Tibial nerve (tissue), 4 donors: ENCODE measurements around the gene DLGAP5. TPM values are rescaled to one million over a fixed set of nuclear protein-coding genes. Genes with fewer than 3 reads are reported as not detected.

Experiments used
- DNase-seq, 2 donors: peaks; one replicate each; pipeline ENCODE4 v3.0.0-alpha.2; 2019; ENCODE audit warnings: low spot score in 2 of 2
- H3K27ac ChIP-seq, 4 donors: fragments of 200-600 bp; sonication (generic) in 3 of 4; one replicate each; pipeline ENCODE4 v1.5.1; 2017 to 2019; ENCODE audit warnings: mild to moderate bottlenecking in 1 of 4
- H3K27me3 ChIP-seq, 2 donors: fragments of 200-600 bp; sonication (generic) in 1 of 2; one replicate each; pipeline versions ENCODE4 v1.5.1 to v1.6.0; 2017 to 2019
- H3K36me3 ChIP-seq, 3 donors: fragments of 200-600 bp; sonication (generic); one replicate each; pipeline ENCODE4 v1.5.1; 2018 to 2019
- H3K4me1 ChIP-seq, 4 donors: fragments of 200-600 bp; sonication (generic) in 3 of 4; one replicate each; pipeline ENCODE4 v1.5.1; 2017 to 2019
- H3K4me3 ChIP-seq, 4 donors: fragments of 200-600 bp; sonication (generic) in 3 of 4; one replicate each; pipeline ENCODE4 v1.5.1; 2017 to 2019; ENCODE audit warnings: mild to moderate bottlenecking in 1 of 4, moderate library complexity in 1 of 4
- H3K9me3 ChIP-seq, 4 donors: fragments of 200-600 bp; sonication (generic) in 3 of 4; one replicate each; pipeline ENCODE4 v1.5.1; 2017 to 2019
- EP300 ChIP-seq, 2 donors: sonication (generic); formaldehyde crosslinking; IDR thresholded peaks; one replicate each; pipeline ENCODE4 v1.6.1; 2017; ENCODE audit warnings: antibody characterized with exemption in 2 of 2, mild to moderate bottlenecking in 1 of 2
- POLR2A ChIP-seq, 2 donors: fragments of 450-650 bp; IDR thresholded peaks; one replicate each; pipeline ENCODE4 v1.6.1; 2017; ENCODE audit warnings: antibody characterized with exemption in 2 of 2, mild to moderate bottlenecking in 2 of 2, moderate library complexity in 2 of 2
- WGBS, 2 donors: methylation state at CpG; one replicate each; pipeline ENCODE4 v1.1.5; 2018; 5-methylcytosine and 5-hydroxymethylcytosine counted together
- total RNA-seq, 4 donors: library from RNA; depleted of rRNA; stranded (reverse); fragments of >200 nt; gene quantifications; one replicate each; pipeline ENCODE4 v1.1.0, GENCODE V29; 2016
- TF ChIP-seq, protein P1 (sequence below), 5 experiments: fragments of 200-600 bp in 3 of 5; fragments of 450-650 bp in 2 of 5; sonication (generic) in 3 of 5; IDR thresholded peaks; one replicate each; pipeline ENCODE4 v1.5.1; 2016 to 2019; ENCODE audit warnings: antibody characterized with exemption in 5 of 5, mild to moderate bottlenecking in 3 of 5, moderate library complexity in 2 of 5

The DLGAP5 gene
- total RNA-seq, 4 donors from 2014 or later, result 0.30 to 0.44 TPM; not detected in 2

DNA sequence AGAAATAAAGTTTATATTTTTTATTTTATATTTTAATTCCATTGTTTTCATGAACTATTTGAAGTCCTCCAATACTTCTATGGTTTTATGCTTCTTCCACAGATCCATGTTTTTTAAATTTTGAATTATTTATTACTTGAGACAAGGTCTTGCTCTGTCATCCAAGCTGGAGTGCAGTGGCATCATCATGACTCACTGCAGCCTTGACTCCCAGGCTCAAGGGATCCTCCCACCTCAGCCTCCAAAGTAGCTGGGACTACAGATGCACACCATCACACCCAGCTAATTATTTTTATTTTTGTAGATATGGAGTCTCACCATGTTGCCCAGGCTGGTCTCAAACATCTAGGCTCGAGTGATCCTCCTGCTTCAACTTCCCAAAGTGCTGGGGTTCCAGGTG, 28.8 kb upstream of the DLGAP5 start:
- H3K27me3 ChIP-seq, result no peaks in the 10 kb centered on the region
- no peaks in the 10 kb centered on the region for H3K4me1 ChIP-seq
- TF ChIP-seq, protein P1, sequence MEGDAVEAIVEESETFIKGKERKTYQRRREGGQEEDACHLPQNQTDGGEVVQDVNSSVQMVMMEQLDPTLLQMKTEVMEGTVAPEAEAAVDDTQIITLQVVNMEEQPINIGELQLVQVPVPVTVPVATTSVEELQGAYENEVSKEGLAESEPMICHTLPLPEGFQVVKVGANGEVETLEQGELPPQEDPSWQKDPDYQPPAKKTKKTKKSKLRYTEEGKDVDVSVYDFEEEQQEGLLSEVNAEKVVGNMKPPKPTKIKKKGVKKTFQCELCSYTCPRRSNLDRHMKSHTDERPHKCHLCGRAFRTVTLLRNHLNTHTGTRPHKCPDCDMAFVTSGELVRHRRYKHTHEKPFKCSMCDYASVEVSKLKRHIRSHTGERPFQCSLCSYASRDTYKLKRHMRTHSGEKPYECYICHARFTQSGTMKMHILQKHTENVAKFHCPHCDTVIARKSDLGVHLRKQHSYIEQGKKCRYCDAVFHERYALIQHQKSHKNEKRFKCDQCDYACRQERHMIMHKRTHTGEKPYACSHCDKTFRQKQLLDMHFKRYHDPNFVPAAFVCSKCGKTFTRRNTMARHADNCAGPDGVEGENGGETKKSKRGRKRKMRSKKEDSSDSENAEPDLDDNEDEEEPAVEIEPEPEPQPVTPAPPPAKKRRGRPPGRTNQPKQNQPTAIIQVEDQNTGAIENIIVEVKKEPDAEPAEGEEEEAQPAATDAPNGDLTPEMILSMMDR (IDR thresholded peaks at IDR 0.05), result no peak
- TF ChIP-seq POLR2A (IDR thresholded peaks at IDR 0.05) (no peak), EP300 (IDR thresholded peaks at IDR 0.05) (no peak)
- no peak for DNase-seq
- H3K36me3 ChIP-seq, result no peaks in the 10 kb centered on the region
- H3K27ac ChIP-seq, result no peak overlapping the region
- no peak overlapping the region for H3K4me3 ChIP-seq
- H3K9me3 ChIP-seq, result no peaks in the 10 kb centered on the region
- 94 to 97% methylated on average over 1 of the region's 1 CpG for WGBS, 2 donors

DNA sequence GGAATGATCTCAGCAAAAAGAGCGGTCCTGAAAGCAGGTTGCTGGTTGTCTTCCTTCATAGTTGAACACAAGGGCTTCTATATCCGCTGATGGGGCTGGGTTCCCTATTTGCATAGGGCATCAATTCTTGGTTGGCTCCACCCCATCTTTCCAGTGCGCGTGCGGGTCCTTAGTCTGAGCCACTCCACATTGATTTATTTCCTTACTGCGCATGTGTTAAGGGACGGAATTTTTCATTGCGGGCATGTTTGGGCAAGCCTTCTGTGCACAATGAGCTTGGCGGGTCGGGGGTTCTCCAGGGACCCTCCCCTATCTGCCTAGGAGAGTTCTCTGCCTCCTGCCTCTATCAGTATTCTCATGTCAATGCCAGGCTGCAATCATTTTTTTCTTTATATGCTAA, 21.2 kb upstream of the DLGAP5 start:
- Histone ChIP-seq H3K36me3 (no peaks in the 10 kb centered on the region), H3K9me3 (no peaks in the 10 kb centered on the region), H3K4me1 (no peaks in the 10 kb centered on the region), H3K4me3 (no peak overlapping the region), H3K27me3 (no peaks in the 10 kb centered on the region), H3K27ac (no peak overlapping the region)
- DNase-seq, result no peak
- WGBS, 2 donors, result 83 to 85% methylated on average over 10 of the region's 10 CpGs
- TF ChIP-seq EP300 (IDR thresholded peaks at IDR 0.05) (no peak), POLR2A (IDR thresholded peaks at IDR 0.05) (no peak)
- TF ChIP-seq, protein P1 (IDR thresholded peaks at IDR 0.05), result no peak

DNA sequence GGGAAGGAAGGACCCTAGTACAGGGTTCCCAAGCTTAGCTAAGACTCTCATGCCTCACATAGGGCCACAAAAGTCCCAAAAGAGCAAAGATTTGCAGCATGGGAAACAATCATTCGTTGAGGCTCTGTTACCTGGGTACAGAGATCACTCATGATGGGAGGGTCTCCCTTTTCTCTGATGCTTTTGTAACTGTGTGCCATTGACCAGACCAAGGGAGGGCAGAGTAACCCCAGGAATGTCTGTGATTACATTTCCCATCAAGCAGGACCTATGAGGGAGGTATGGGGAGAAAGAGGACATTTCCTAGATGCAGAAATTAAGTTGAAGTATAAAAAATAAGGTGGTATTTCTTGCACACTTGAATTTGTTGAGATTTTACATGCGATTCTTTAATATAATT, 16.4 kb upstream of the DLGAP5 start:
- Histone ChIP-seq H3K9me3 (no peaks in the 10 kb centered on the region), H3K4me1 (no peaks in the 10 kb centered on the region), H3K27ac (no peak overlapping the region), H3K36me3 (no peaks in the 10 kb centered on the region), H3K27me3 (no peaks in the 10 kb centered on the region), H3K4me3 (no peak overlapping the region)
- no peak for DNase-seq
- TF ChIP-seq POLR2A (IDR thresholded peaks at IDR 0.05) (no peak), EP300 (IDR thresholded peaks at IDR 0.05) (no peak)
- TF ChIP-seq, protein P1 (IDR thresholded peaks at IDR 0.05), result no peak
- 73 to 83% methylated on average over 2 of the region's 2 CpGs for WGBS, 2 donors

DNA sequence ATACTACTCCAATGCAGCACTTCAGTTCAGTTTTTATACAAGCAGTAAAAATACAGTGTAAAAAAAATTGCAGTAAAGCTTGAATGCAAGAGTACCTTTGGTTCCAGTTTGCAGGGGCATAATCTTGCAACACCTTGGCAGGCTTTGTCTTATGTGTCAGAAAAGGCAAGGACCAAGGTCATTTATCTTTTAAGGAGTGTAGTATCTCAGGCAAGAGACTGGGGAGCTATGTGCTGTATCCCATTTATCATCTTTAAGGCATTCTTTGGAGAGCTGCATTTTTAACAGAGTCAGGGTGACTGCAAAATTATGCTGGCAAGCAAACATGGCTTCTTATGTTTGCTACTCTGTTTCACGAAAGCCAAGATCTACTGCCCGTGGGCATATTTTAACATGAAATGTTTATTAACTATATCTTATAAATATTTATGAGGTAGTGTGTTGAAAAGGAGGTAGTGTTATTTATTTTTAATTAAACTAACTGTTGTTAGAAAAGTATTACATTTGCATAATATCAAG, 14.8 kb upstream of the DLGAP5 start:
- H3K4me1 ChIP-seq, result no peaks in the 10 kb centered on the region
- H3K4me3 ChIP-seq, result no peak overlapping the region
- DNase-seq, result no peak
- no peaks in the 10 kb centered on the region for H3K9me3 ChIP-seq
- H3K27ac ChIP-seq, result no peak overlapping the region
- H3K36me3 ChIP-seq, result no peaks in the 10 kb centered on the region
- WGBS, 2 donors, result 50 to 66% methylated on average over 2 of the region's 2 CpGs
- TF ChIP-seq EP300 (IDR thresholded peaks at IDR 0.05), result no peak
- TF ChIP-seq, protein P1 (IDR thresholded peaks at IDR 0.05), result no peak
- no peak for TF ChIP-seq POLR2A (IDR thresholded peaks at IDR 0.05)
- no peaks in the 10 kb centered on the region for H3K27me3 ChIP-seq

DNA sequence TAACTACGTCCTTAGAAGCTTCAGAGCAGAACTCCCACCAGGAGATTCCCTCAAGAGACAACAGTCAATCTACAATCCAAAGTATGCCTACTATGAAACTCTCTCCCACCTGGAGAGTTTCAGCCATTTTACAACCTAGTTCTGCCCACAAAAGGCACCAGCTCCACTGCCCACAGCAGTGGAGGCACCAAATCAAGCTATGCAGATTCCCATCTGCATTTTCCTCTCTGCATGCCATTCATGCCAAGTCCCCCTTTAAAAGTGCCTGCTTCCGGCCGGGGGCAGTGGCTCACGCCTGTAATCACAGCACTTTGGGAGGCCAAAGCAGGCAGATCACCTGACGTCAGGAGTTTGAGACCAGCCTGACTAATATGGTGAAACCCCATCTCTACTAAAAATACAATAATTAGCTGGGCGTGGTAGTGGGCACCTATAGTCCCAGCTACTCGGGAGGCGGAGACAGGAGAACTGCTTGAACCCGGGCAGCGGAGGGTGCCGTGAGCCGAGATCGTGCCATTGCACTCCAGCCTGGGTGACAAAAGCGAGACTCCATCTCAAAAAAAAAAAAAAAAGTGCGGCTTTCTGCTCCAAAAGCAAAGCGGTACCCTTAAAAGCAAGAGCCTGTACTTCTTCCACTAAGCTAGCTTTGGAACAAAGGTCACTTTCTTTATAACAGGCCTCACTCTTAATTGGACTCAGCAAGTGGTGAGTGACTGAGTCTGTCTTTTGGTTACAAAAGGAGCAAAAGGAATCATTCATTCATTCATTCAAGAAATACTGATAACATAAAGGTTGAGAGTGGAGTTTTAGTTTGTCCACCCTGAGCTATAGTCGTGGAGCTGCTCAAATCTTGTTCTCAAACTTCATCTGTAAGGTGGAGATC, 10.1 kb upstream of the DLGAP5 start:
- Histone ChIP-seq H3K4me3 (no peak overlapping the region), H3K27ac (no peak overlapping the region), H3K27me3 (no peaks in the 10 kb centered on the region), H3K36me3 (no peaks in the 10 kb centered on the region), H3K4me1 (no peaks in the 10 kb centered on the region), H3K9me3 (no peaks in the 10 kb centered on the region)
- DNase-seq, result no peak
- no peak for TF ChIP-seq EP300 (IDR thresholded peaks at IDR 0.05)
- no peak for TF ChIP-seq POLR2A (IDR thresholded peaks at IDR 0.05)
- TF ChIP-seq, protein P1 (IDR thresholded peaks at IDR 0.05), result no peak
- WGBS, 2 donors, result 84% methylated on average over 17 of the region's 17 CpGs
